ENCODE measurements around the gene HTT. TPM values are rescaled to one million over a fixed set of nuclear protein-coding genes. Genes with fewer than 3 reads are reported as not detected.

HTT gene
- total and polyA plus RNA-seq, 2 of the 13 experiments (the other 11 are each of a cell fraction or from before 2014, with no cell fraction given) = 17.5 to 19.5 TPM

- TF ChIP-seq ZNF768 (CRISPR knock-in tag; IDR thresholded peaks at IDR 0.05) (no peak), ZNF496 (CRISPR knock-in tag; IDR thresholded peaks at IDR 0.05; ENCODE audit: insufficient replicate concordance) (no peak), ATF1 (CRISPR knock-in tag; IDR thresholded peaks at IDR 0.05) (no peak), ZBTB46 (CRISPR knock-in tag; IDR thresholded peaks at IDR 0.05; ENCODE audit: borderline replicate concordance) (no peak), GLI4 (CRISPR knock-in tag; IDR thresholded peaks at IDR 0.05; ENCODE audit: borderline replicate concordance) (no peak), ZNF883 (CRISPR knock-in tag; IDR thresholded peaks at IDR 0.05; ENCODE audit: not compliant biosample characterization) (no peak), CENPX (CRISPR knock-in tag; IDR thresholded peaks at IDR 0.05) (no peak), HDAC6 (IDR thresholded peaks at IDR 0.05; ENCODE audit: low read depth, low read length) (no peak), ZNF484 (CRISPR knock-in tag; IDR thresholded peaks at IDR 0.05; ENCODE audit: borderline replicate concordance, low read depth) (no peak), ZNF331 (CRISPR knock-in tag; IDR thresholded peaks at IDR 0.05) (peak; percentile 61), ARID2 (CRISPR knock-in tag; IDR thresholded peaks at IDR 0.05; ENCODE audit: borderline replicate concordance) (no peak), ZSCAN12 (CRISPR knock-in tag; IDR thresholded peaks at IDR 0.05) (no peak), NFIC (IDR thresholded peaks at IDR 0.05; ENCODE audit: low read length) (no peak), ZNF451 (CRISPR knock-in tag; IDR thresholded peaks at IDR 0.05) (0 out of 2 replicates have a peak, but pooled peaks have one; percentile 60), ZNF337 (CRISPR knock-in tag; IDR thresholded peaks at IDR 0.05; ENCODE audit: borderline replicate concordance, low read depth) (no peak), ZNF142 (CRISPR knock-in tag; IDR thresholded peaks at IDR 0.05) (no peak), RERE (CRISPR knock-in tag; IDR thresholded peaks at IDR 0.05; ENCODE audit: low read depth) (no peak), SAFB2 (CRISPR knock-in tag; IDR thresholded peaks at IDR 0.05; ENCODE audit: borderline replicate concordance, low read depth) (no peak)
These were observed 131.5 kb downstream of the HTT start (continued) for GRCh38 chr4:3205995-3206394.

Data from HepG2 (cell line).